Transverse colon (tissue), 4 donors: ENCODE results near the gene JMJD1C. TPM values are rescaled to one million over a fixed set of nuclear protein-coding genes. Genes with fewer than 3 reads are reported as not detected.

ENCODE experiments used
- DNase-seq: peaks from one replicate; pipeline ENCODE4 v3.0.0-alpha.2; 2019
- H3K27ac ChIP-seq, 4 donors: fragments of 200-600 bp; sonication (generic); 2 replicates each; pipeline ENCODE4 v1.5.1; 2016 to 2018; ENCODE audit warnings: inconsistent platforms in 4 of 4
- H3K27me3 ChIP-seq: fragments of 200-600 bp; sonication (generic); 2 replicates; pipeline ENCODE4 v1.5.1; 2017; ENCODE audit warnings: inconsistent platforms
- H3K36me3 ChIP-seq, 4 donors: fragments of 200-600 bp; sonication (generic); 2 replicates each; pipeline ENCODE4 v1.5.1; 2017 to 2019; ENCODE audit warnings: inconsistent platforms in 4 of 4
- H3K4me1 ChIP-seq, 4 donors: fragments of 200-600 bp; sonication (generic); 2 replicates each; pipeline ENCODE4 v1.5.1; 2017 to 2020; ENCODE audit warnings: inconsistent platforms in 4 of 4
- H3K4me3 ChIP-seq, 4 donors: fragments of 200-600 bp; sonication (generic); 1 replicate in 1 of 4; 2 replicates in 3 of 4; pipeline versions ENCODE4 v1.5.1 to v1.6.1; 2017 to 2019; ENCODE audit warnings: inconsistent platforms in 4 of 4
- H3K9me3 ChIP-seq, 2 donors: fragments of 200-600 bp; sonication (generic); 2 replicates each; pipeline ENCODE4 v1.5.1; 2017 to 2019; ENCODE audit warnings: inconsistent platforms in 2 of 2
- CTCF ChIP-seq, 5 experiments: fragments of 200-600 bp in 3 of 5; fragments of 450-650 bp in 2 of 5; sonication (generic) in 3 of 5; IDR thresholded peaks; 1 replicate in 2 of 5; 2 replicates in 3 of 5; pipeline ENCODE4 v1.5.1; 2016 to 2017; ENCODE audit warnings: antibody characterized with exemption in 5 of 5, inconsistent platforms in 3 of 5, mild to moderate bottlenecking in 2 of 5, moderate library complexity in 1 of 5
- EP300 ChIP-seq: sonication (generic); formaldehyde crosslinking; IDR thresholded peaks from one replicate; pipeline ENCODE4 v1.6.1; 2017; ENCODE audit warnings: antibody characterized with exemption, low read depth
- POLR2A ChIP-seq: fragments of 450-650 bp; IDR thresholded peaks from one replicate; pipeline ENCODE4 v1.6.1; 2016; ENCODE audit warnings: antibody characterized with exemption, mild to moderate bottlenecking, moderate library complexity
- POLR2AphosphoS5 ChIP-seq, 3 donors: sonication (generic); formaldehyde crosslinking; IDR thresholded peaks; one replicate each; pipeline ENCODE4 v1.6.1; 2016; ENCODE audit warnings: antibody characterized with exemption in 3 of 3
- WGBS, 2 donors: methylation state at CpG; one replicate each; pipeline ENCODE4 v1.1.5; 2018; ENCODE audit warnings: low coverage in 1 of 2; 5-methylcytosine and 5-hydroxymethylcytosine counted together
- in situ Hi-C, 4 donors: fragments of 200-750 bp; cut with MboI; loops; one replicate each; pipeline versions ENCODE4 v1.15.0 to v1.15.1; 2017; ENCODE audit warnings: low sequenced_read_pairs in 3 of 4, low pct_ligation_motif_present in 1 of 4, low pct_unique_long_range_greater_than_20kb in 1 of 4
- intact Hi-C: fragments of 100-400 bp; cut with DNase I; formaldehyde crosslinking; loops from one replicate; pipeline ENCODE4 v1.15.1; 2023; ENCODE audit warnings: low total_unique reads
- total RNA-seq, 4 donors: library from RNA; depleted of rRNA; stranded (reverse); fragments of >200 nt; gene quantifications; one replicate each; pipeline ENCODE4 v1.1.0, GENCODE V29; 2016

The JMJD1C gene
- total RNA-seq, 4 donors from 2014 or later: 56.7 to 128 (median 78.9) TPM

- no peaks in the 10 kb centered on the region for H3K27me3 ChIP-seq
- H3K4me3 ChIP-seq: no peak overlapping the region
- H3K9me3 ChIP-seq: no peaks in the 10 kb centered on the region
- intact Hi-C loops (no loop called here), in situ Hi-C loops (no loop called here)
- no peak overlapping the region for H3K27ac ChIP-seq
- WGBS, 2 donors: 92% methylated on average over 3 of the region's 3 CpGs
- H3K36me3 ChIP-seq: no peaks in the 10 kb centered on the region
- no peak for DNase-seq
- peaks cover 0 to 7% (median 0%) of the 10 kb centered on the region in 4 donors for H3K4me1 ChIP-seq
- TF ChIP-seq POLR2AphosphoS5 (IDR thresholded peaks at IDR 0.05) (no peak), POLR2A (no peak), CTCF (IDR thresholded peaks at IDR 0.05) (no peak), EP300 (no peak)
Observed at GRCh38 chr10:63373176-63373575, 92.6 kb downstream of the JMJD1C start.

- intact Hi-C loops: no loop called here
- WGBS, 2 donors: 88 to 94% methylated on average over 1 to 2 of the region's 2 CpGs
- TF ChIP-seq POLR2A: no peak
- TF ChIP-seq POLR2AphosphoS5 (IDR thresholded peaks at IDR 0.05): no peak
- no peak for TF ChIP-seq CTCF (IDR thresholded peaks at IDR 0.05)
- TF ChIP-seq EP300: no peak
- in situ Hi-C loops: no loop called here
- no peaks in the 10 kb centered on the region for H3K9me3 ChIP-seq
- H3K4me3 ChIP-seq: no peak overlapping the region
- H3K36me3 ChIP-seq: no peaks in the 10 kb centered on the region
- no peaks in the 10 kb centered on the region for H3K27me3 ChIP-seq
- no peaks in the 10 kb centered on the region for H3K4me1 ChIP-seq
- DNase-seq: no peak
- no peak overlapping the region for H3K27ac ChIP-seq
Observed at GRCh38 chr10:63369711-63370110, 96.1 kb downstream of the JMJD1C start.

GRCh38 chr10:63368365-63368764, 97.4 kb downstream of the JMJD1C start:
- in situ Hi-C loops (no loop called here), intact Hi-C loops (no loop called here)
- H3K9me3 ChIP-seq: no peaks in the 10 kb centered on the region
- H3K27ac ChIP-seq: no peak overlapping the region
- H3K36me3 ChIP-seq: no peaks in the 10 kb centered on the region
- WGBS, 2 donors: 71 to 83% methylated on average over 3 to 4 of the region's 4 CpGs
- no peak for TF ChIP-seq POLR2A
- TF ChIP-seq POLR2AphosphoS5 (IDR thresholded peaks at IDR 0.05): no peak
- no peak for TF ChIP-seq EP300
- no peak for TF ChIP-seq CTCF (IDR thresholded peaks at IDR 0.05)
- H3K4me3 ChIP-seq: no peak overlapping the region
- no peak for DNase-seq
- no peaks in the 10 kb centered on the region for H3K4me1 ChIP-seq
- no peaks in the 10 kb centered on the region for H3K27me3 ChIP-seq

- intact Hi-C loops: no loop called here
- Histone ChIP-seq H3K36me3 (no peaks in the 10 kb centered on the region), H3K4me3 (no peak overlapping the region), H3K27ac (no peak overlapping the region), H3K4me1 (no peaks in the 10 kb centered on the region), H3K27me3 (no peaks in the 10 kb centered on the region), H3K9me3 (no peaks in the 10 kb centered on the region)
- in situ Hi-C loops: no loop called here
- 100% methylated on average over 1 of the region's 1 CpG for WGBS, 2 donors
- DNase-seq: no peak
- TF ChIP-seq POLR2A: no peak
- no peak for TF ChIP-seq EP300
- TF ChIP-seq CTCF (IDR thresholded peaks at IDR 0.05): no peak
- TF ChIP-seq POLR2AphosphoS5 (IDR thresholded peaks at IDR 0.05): no peak
Observed at GRCh38 chr10:63366933-63367332, 98.8 kb downstream of the JMJD1C start.
